ENCODE measurements around the gene SDCBP2. TPM values are rescaled to one million over a fixed set of nuclear protein-coding genes. Genes with fewer than 3 reads are reported as not detected.
A peak's percentile ranks its signal among the peaks of the same experiment; 100 is the strongest.

The SDCBP2 gene
- total and polyA plus RNA-seq, 2 of the 8 experiments (the other 6 are each of a cell fraction or from before 2014, with no cell fraction given): 4.2 to 6.7 TPM

DNA sequence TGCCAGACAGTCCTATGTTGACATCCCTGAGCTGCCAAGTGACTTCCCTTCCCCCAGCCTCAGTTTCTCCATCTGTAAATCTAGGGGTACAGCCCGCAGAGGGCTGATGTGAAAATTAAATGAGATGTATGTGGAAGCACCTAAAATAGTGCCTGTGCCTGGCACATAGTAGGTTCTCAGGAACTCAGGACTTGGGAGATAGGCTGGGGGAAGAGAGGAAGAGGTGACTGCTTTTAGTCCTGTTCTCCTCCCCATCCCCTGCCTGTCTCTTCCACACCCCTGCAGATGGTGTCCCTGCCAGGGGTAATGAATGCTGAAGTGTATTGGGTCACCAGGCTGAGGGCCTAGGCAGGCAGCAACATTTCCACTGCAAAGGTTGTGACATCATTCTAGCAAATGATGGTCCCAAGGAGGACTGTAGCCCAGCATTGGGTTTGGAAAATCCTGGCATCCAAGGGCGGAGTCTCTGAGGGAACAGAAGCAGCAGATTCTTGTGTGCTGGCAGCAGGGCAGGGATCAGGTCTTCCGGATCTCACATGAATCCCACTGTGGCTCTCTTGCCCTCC, 61.0 kb downstream of the SDCBP2 start:
- WGBS, 2 experiments (ENCODE audit: extremely low coverage in 1 of 2, insufficient coverage in 1 of 2, insufficient read length in 1 of 2, insufficient replicate concordance in 2 of 2, low coverage in 1 of 2, low lambda C conversion rate in 2 of 2, missing lambda C conversion rate in 1 of 2): 86% methylated on average over 3 of the region's 3 CpGs; no CpG with 5 or more reads in 1 of the 2 experiments
- Histone ChIP-seq H3K27me3 (replicated peaks in 1 of 4; ENCODE audit: control insufficient read depth in 3 of 4, extremely low read depth in 1 of 4, insufficient read depth in 3 of 4, low read length in 3 of 4) (peaks cover 0 to 1% (median 0%) of the 10 kb centered on the region in 4 experiments; a peak in 2 of 7 replicates), H4K20me1 (replicated peaks in 1 of 2; ENCODE audit: control insufficient read depth in 1 of 2, insufficient read depth in 2 of 2, low read length in 2 of 2) (no peaks in the 10 kb centered on the region), H2BK120ac (replicated peaks; ENCODE audit: low read depth, low read length) (no peak overlapping the region), H3K18ac (ENCODE audit: extremely low read depth, low read length) (no peak overlapping the region), H3K23ac (ENCODE audit: insufficient read length) (no peak overlapping the region), H3K4me1 (replicated peaks in 1 of 4; ENCODE audit: control insufficient read depth in 3 of 4, insufficient read depth in 4 of 4, low read length in 3 of 4) (peaks cover 0 to 13% (median 1%) of the 10 kb centered on the region in 4 experiments; a peak in 4 of 7 replicates), H2AFZ (ENCODE audit: low read length) (no peak overlapping the region), H3K9ac (replicated peaks in 1 of 4; ENCODE audit: extremely low read depth in 1 of 4, low read depth in 3 of 4, low read length in 3 of 4) (no peak overlapping the region), H4K8ac (ENCODE audit: extremely low read depth, insufficient read depth, low read length) (no peak overlapping the region), H2BK12ac (ENCODE audit: low read depth, low read length) (no peak overlapping the region), H2AK5ac (ENCODE audit: low read depth, low read length) (0 out of 2 replicates have a peak overlapping the region, but pooled peaks have one; percentile 30), H2BK15ac (ENCODE audit: low read length) (0 out of 2 replicates have a peak overlapping the region, but pooled peaks have one; percentile 35), H3K4ac (replicated peaks; ENCODE audit: insufficient read length, low read depth, low read length) (no peak overlapping the region), H2BK5ac (ENCODE audit: low read depth, low read length) (no peak overlapping the region; the same call in 1 of the 2 replicates), H3K27ac (ENCODE audit: low read depth, low read length) (no peak overlapping the region), H3K9me3 (ENCODE audit: insufficient read depth in 2 of 2, low read depth in 1 of 2, low read length in 1 of 2) (no peaks in the 10 kb centered on the region), H2BK20ac (ENCODE audit: low read length) (no peak overlapping the region), H3K79me1 (ENCODE audit: low read depth, low read length) (no peaks in the 10 kb centered on the region), H4K91ac (replicated peaks; ENCODE audit: insufficient read length, low read length) (no peak overlapping the region), H3K23me2 (ENCODE audit: low read depth, low read length) (peaks cover 4% of the 10 kb centered on the region; the same call in 1 of the 2 replicates), H4K5ac (ENCODE audit: insufficient read length, low read depth, low read length) (no peak overlapping the region), H3K36me3 (ENCODE audit: control insufficient read depth in 2 of 4, insufficient read depth in 4 of 4, low read length in 3 of 4) (no peaks in the 10 kb centered on the region), H3K56ac (replicated peaks; ENCODE audit: insufficient read length, low read depth, low read length) (no peak overlapping the region), H3K4me3 (ENCODE audit: extremely low read depth in 1 of 4, insufficient read depth in 2 of 4, low read depth in 3 of 4, low read length in 4 of 4) (no peak overlapping the region), H3K79me2 (ENCODE audit: control insufficient read depth in 1 of 2, insufficient read depth in 2 of 2, low read length in 2 of 2) (no peaks in the 10 kb centered on the region), H3K14ac (ENCODE audit: insufficient read length) (no peak overlapping the region), H3K4me2 (ENCODE audit: insufficient read depth in 1 of 2, low read depth in 2 of 2, low read length in 2 of 2) (peak overlapping the region in 1 of 2 experiments; percentile 92; a peak in 1 of 4 replicates)
- DNase-seq (ENCODE audit: low read depth in 1 of 2, low spot score in 2 of 2): no peak
- no peak for FAIRE-seq
- ChIA-PET CTCF (ENCODE audit: partially characterized antibody) (interaction anchor here (0.7 kb wide), 1 partner anchor 126 kb away, joined by 3 read pairs; no protein-coding TSS in a partner anchor), POLR2A (ENCODE audit: partially characterized antibody) (interaction anchor here (1.0 to 1.3 kb wide), 2 partner anchors 42 to 58 kb away, joined by 3 to 5 read pairs; no protein-coding TSS in a partner anchor)
- TF ChIP-seq JUN (IDR thresholded peaks at IDR 0.05; ENCODE audit: low read depth, low read length) (no peak), POU5F1 (IDR thresholded peaks at IDR 0.05; ENCODE audit: low read depth, low read length) (no peak), SP1 (IDR thresholded peaks at IDR 0.05; ENCODE audit: low read depth, low read length) (no peak), SIN3A (conservative IDR thresholded peaks at IDR 0.05 in 1 of 2, IDR thresholded peaks at IDR 0.05 in 1 of 2; ENCODE audit: low read depth in 1 of 2, low read length in 2 of 2) (no peak), SIX5 (IDR thresholded peaks at IDR 0.05; ENCODE audit: low read depth, low read length) (no peak), MAFK (IDR thresholded peaks at IDR 0.05; ENCODE audit: low read depth, low read length) (no peak), BACH1 (IDR thresholded peaks at IDR 0.05; ENCODE audit: low read length) (no peak), CBX5 (IDR thresholded peaks at IDR 0.05; ENCODE audit: low read depth, low read length) (no peak), KDM5A (IDR thresholded peaks at IDR 0.05; ENCODE audit: low read length) (no peak), POLR2A (IDR thresholded peaks at IDR 0.05; ENCODE audit: control extremely low read depth in 1 of 2, low read depth in 2 of 2, low read length in 2 of 2) (no peak), ZNF274 (IDR thresholded peaks at IDR 0.05; ENCODE audit: borderline replicate concordance, extremely low read depth, low read length) (no peak), PHF8 (conservative IDR thresholded peaks at IDR 0.05; ENCODE audit: low read depth, low read length) (no peak), NANOG (IDR thresholded peaks at IDR 0.05; ENCODE audit: insufficient read depth, low read depth, low read length, poor library complexity, severe bottlenecking) (no peak), CHD2 (IDR thresholded peaks at IDR 0.05; ENCODE audit: low read length) (no peak)

All from H1 (cell line).